DND-41 (cell line): Measurements from ENCODE around the gene PEMT.

Source experiments
- EZH2 ChIP-seq: IDR thresholded peaks from 3 replicates; pipeline ENCODE4 v1.6.1; 2012; ENCODE audit warnings: borderline replicate concordance, low read depth, mild to moderate bottlenecking, moderate library complexity, low read length, inconsistent platforms; ENCODE audit not compliant: severe bottlenecking
- TF ChIP-seq, protein P1 (sequence below): IDR thresholded peaks from 2 replicates; pipeline ENCODE4 v1.5.1; 2012; ENCODE audit warnings: borderline replicate concordance, low read length, moderate library complexity, mild to moderate bottlenecking; ENCODE audit not compliant: poor library complexity, severe bottlenecking; ENCODE audit errors: extremely low read depth

DNA sequence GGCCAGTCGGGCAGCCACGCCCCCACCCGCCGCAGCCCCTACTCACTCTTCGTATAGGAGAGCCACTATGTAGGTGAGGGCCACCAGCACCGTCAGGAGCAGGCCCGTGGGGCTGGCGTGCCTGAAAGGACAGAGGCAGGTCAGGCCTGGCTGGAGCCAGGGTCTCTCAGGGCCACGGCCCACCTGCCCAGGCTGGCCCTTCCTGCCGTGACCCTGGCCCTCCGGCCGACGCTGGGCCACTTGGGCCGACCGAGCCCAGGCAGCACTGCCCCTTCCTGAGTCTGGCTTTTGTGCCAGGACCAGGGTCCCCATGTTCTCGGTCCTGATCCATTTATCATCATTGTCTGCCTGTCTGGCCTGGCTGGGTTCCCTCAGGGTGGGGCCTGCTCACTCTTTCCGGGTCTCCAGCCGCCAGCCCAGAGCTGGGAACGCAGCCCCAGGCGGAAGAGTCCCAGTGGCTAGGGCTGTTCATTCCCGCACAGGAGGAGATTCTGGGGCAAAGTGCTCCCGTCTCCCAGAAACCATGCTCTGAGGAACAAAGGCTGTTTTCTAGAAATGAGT lies 85.2 kb downstream of the PEMT start:
- TF ChIP-seq, protein P1, sequence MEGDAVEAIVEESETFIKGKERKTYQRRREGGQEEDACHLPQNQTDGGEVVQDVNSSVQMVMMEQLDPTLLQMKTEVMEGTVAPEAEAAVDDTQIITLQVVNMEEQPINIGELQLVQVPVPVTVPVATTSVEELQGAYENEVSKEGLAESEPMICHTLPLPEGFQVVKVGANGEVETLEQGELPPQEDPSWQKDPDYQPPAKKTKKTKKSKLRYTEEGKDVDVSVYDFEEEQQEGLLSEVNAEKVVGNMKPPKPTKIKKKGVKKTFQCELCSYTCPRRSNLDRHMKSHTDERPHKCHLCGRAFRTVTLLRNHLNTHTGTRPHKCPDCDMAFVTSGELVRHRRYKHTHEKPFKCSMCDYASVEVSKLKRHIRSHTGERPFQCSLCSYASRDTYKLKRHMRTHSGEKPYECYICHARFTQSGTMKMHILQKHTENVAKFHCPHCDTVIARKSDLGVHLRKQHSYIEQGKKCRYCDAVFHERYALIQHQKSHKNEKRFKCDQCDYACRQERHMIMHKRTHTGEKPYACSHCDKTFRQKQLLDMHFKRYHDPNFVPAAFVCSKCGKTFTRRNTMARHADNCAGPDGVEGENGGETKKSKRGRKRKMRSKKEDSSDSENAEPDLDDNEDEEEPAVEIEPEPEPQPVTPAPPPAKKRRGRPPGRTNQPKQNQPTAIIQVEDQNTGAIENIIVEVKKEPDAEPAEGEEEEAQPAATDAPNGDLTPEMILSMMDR = no peak
- no peak for TF ChIP-seq EZH2
